ENCODE results near the gene SMIM17. TPM values are rescaled to one million over a fixed set of nuclear protein-coding genes. Genes with fewer than 3 reads are reported as not detected.

SMIM17 gene
- total and polyA plus RNA-seq, 12 donors = 0.07 to 0.67 (median 0.30) TPM; not detected in 6

DNA sequence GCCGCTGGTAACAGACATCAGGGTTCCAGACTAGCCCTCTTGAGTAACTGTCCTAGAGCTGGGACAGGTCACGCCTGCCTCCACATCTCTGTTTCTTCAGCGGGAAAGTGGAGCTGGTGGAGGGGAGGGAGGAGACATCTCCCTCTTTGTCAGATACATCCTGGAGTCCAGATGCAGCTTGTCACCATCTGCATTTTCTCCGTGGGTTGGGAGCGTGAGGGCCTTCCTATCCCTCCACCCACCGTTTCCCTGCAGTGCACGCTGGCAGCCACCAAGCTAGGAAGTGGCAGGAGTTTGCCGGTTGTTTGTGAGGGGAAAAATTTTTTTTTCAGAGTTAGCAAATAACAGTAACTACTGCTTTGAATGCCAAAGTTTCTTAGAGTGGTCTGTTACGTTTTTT lies 20.0 kb upstream of the SMIM17 start:
- intact Hi-C loops (cut with DNase I) = no loop called here
- no peaks in the 10 kb centered on the region for H3K27me3 ChIP-seq
- 88 to 93% (median 90%) methylated on average over 8 to 9 of the region's 9 CpGs for WGBS, 4 donors
- H3K9me3 ChIP-seq (replicated peaks in 1 of 3) = no peaks in the 10 kb centered on the region
- no peak overlapping the region for H3K4me3 ChIP-seq
- H3K36me3 ChIP-seq (replicated peaks in 1 of 2) = peaks cover 0 to 6% of the 10 kb centered on the region in 2 donors
- H3K27ac ChIP-seq = no peak overlapping the region
- TF ChIP-seq CTCF (IDR thresholded peaks at IDR 0.05) (no peak), POLR2A (IDR thresholded peaks at IDR 0.05) (no peak)
- DNase-seq = no peak
- H3K4me1 ChIP-seq (replicated peaks in 1 of 2) = no peaks in the 10 kb centered on the region

DNA sequence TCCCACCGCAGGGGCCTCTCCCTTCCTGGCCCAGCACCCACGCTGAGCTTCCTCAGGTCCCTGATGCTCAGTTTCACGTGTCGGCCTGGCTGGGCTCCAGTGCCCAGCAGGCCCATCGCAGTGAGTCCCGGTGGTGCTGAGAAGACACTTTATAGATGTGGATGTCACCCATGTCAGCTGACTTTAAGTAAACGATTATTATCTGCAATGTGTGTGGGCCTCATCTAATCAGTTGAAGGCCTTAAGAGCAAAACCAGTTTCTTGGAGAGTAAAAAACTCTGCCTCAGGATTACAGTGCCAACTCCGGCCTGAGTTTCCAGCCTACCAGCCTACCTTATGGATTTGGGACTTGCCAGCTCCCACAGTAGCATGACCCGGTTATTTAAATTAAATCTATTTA lies 17.3 kb upstream of the SMIM17 start:
- peaks cover 0 to 6% of the 10 kb centered on the region in 2 donors for H3K36me3 ChIP-seq (replicated peaks in 1 of 2)
- intact Hi-C loops (cut with DNase I) = no loop called here

DNA sequence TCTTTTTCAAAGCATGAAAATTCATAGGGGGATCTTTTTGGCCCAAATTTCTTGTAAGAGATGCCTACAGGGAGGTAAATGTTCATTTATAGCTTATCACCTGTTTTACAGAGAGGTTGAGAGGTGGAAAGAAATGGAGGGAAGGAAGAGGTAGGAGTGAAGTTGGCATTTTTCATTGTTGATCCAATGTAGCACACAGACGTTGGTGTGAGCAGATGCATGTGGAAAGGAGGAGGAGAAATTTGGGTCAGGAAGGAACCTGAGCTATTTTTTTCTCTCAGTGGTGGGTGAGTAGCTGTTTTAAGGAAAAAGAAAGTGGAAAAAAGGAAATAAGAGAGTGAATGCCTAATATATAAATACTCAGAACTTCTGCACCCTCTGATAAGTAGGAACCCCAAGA lies 9.9 kb upstream of the SMIM17 start:
- TF ChIP-seq POLR2A (IDR thresholded peaks at IDR 0.05) (no peak), CTCF (IDR thresholded peaks at IDR 0.05) (no peak)
- H3K9me3 ChIP-seq (replicated peaks in 1 of 3) = no peaks in the 10 kb centered on the region

More for the DNA sequence above, 17.3 kb upstream of the SMIM17 start:
- Histone ChIP-seq H3K27ac (no peak overlapping the region), H3K9me3 (replicated peaks in 1 of 3) (no peaks in the 10 kb centered on the region), H3K27me3 (no peaks in the 10 kb centered on the region), H3K4me3 (no peak overlapping the region), H3K4me1 (replicated peaks in 1 of 2) (no peaks in the 10 kb centered on the region)
- 95 to 98% (median 97%) methylated on average over 8 to 9 of the region's 9 CpGs for WGBS, 4 donors
- TF ChIP-seq POLR2A (IDR thresholded peaks at IDR 0.05) (no peak), CTCF (IDR thresholded peaks at IDR 0.05) (no peak)
- no peak for DNase-seq

DNA sequence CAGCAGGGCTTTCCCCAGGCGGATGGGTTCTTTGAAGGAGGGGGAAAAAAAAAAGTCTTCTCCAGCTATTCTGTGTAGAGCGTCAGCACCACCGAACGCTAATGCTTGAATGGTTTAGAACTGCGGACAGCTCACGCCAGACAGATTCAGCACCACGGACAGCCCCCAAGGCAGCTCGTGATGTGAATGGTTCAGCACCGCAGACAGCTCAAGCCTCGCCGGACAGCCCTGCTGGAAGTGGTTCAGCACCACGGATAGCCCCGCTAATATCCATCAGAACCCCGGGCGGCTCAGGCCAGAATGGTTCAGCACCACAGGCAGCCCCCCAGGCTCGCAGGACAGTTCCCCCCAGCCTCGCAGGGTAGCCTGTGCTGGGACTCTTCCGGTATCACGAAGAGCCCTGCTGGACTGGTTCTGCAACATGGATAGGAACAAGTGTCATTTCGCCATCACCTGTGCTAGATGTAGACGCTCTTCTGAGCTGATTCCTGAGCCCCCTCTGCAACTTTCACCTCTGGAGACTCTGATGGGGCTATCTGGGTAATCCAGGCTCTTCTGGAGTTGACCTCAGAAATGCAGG lies 4.9 kb upstream of the SMIM17 start:
- 7 to 34% (median 13%) methylated on average over 4 to 21 of the region's 21 CpGs for WGBS, 4 donors

More for the DNA sequence above, 9.9 kb upstream of the SMIM17 start:
- no peak for DNase-seq
- intact Hi-C loops (cut with DNase I) = no loop called here
- WGBS, 4 donors = 18 to 32% (median 23%) methylated on average over 1 of the region's 1 CpG
- no peak overlapping the region for H3K4me3 ChIP-seq
- H3K4me1 ChIP-seq (replicated peaks in 1 of 2) = no peaks in the 10 kb centered on the region
- no peaks in the 10 kb centered on the region for H3K27me3 ChIP-seq
- H3K27ac ChIP-seq = no peak overlapping the region
- no peaks in the 10 kb centered on the region for H3K36me3 ChIP-seq (replicated peaks in 1 of 2)

More for the DNA sequence above, 4.9 kb upstream of the SMIM17 start:
- Histone ChIP-seq H3K27me3 (peaks cover 3% of the 10 kb centered on the region), H3K9me3 (replicated peaks in 1 of 3) (no peaks in the 10 kb centered on the region), H3K4me1 (replicated peaks in 1 of 2) (no peaks in the 10 kb centered on the region), H3K36me3 (replicated peaks in 1 of 2) (no peaks in the 10 kb centered on the region), H3K27ac (no peak overlapping the region), H3K4me3 (no peak overlapping the region)
- TF ChIP-seq POLR2A (IDR thresholded peaks at IDR 0.05) = no peak
- no peak for TF ChIP-seq CTCF (IDR thresholded peaks at IDR 0.05)
- intact Hi-C loops (cut with DNase I) = no loop called here
- DNase-seq = peak; percentile 79 to 89 (median 87)

Measured in adrenal gland (tissue), 12 donors.